Stimulated activated naive B cell treated with anti-CD40 and anti-IgM and Interleukin-4, amounts not matched to agents 10 μg/mL and 1 μg/mL and 100 μg/mL, for 72 hours (primary cell): ENCODE results near the gene RABGGTA.

Experiments
- ATAC-seq, 2 donors: fragments of 150-1000 bp; cut with Tn5 transposase; replicated peaks; 2 replicates each; pipeline ENCODE4 v1.10.0; 2021; ENCODE audit warnings: moderate library complexity in 1 of 2
- DNase-seq: peaks from one replicate; pipeline ENCODE4 v3.0.0; 2021
- H3K27ac Mint-ChIP-seq: one replicate; pipeline ENCODE4 v1.8.0; 2022; ENCODE audit warnings: mild to moderate bottlenecking, mixed read lengths
- H3K27me3 Mint-ChIP-seq, 2 donors: one replicate each; pipeline ENCODE4 v1.8.0; 2022; ENCODE audit warnings: mixed read lengths in 2 of 2
- H3K36me3 Mint-ChIP-seq, 2 donors: one replicate each; pipeline ENCODE4 v1.8.0; 2022; ENCODE audit warnings: mixed read lengths in 2 of 2, mild to moderate bottlenecking in 1 of 2
- H3K4me1 Mint-ChIP-seq, 2 donors: one replicate each; pipeline ENCODE4 v1.8.0; 2022; ENCODE audit warnings: mixed read lengths in 2 of 2, mild to moderate bottlenecking in 1 of 2
- H3K4me3 Mint-ChIP-seq, 2 donors: one replicate each; pipeline ENCODE4 v1.8.0; 2022; ENCODE audit warnings: mild to moderate bottlenecking in 2 of 2, mixed read lengths in 2 of 2, moderate library complexity in 1 of 2
- H3K9me3 Mint-ChIP-seq, 2 donors: one replicate each; pipeline ENCODE4 v1.8.0; 2022; ENCODE audit warnings: mixed read lengths in 2 of 2, mild to moderate bottlenecking in 1 of 2

The RABGGTA gene

GRCh38 chr14:24278424-24278823 is 7.0 kb upstream of the RABGGTA start:
- DNase-seq (no peak), ATAC-seq (no peak)
- Mint-ChIP-seq H3K4me3 (peak overlapping the region in 1 of 2 donors; percentile 0), H3K9me3 (peaks cover 7 to 8% of the 10 kb centered on the region in 2 donors), H3K27me3 (no peaks in the 10 kb centered on the region), H3K4me1 (peaks cover 65 to 87% of the 10 kb centered on the region in 2 donors), H3K27ac (peak overlapping the region; percentile 81), H3K36me3 (peaks cover 8 to 15% of the 10 kb centered on the region in 2 donors)

DNA sequence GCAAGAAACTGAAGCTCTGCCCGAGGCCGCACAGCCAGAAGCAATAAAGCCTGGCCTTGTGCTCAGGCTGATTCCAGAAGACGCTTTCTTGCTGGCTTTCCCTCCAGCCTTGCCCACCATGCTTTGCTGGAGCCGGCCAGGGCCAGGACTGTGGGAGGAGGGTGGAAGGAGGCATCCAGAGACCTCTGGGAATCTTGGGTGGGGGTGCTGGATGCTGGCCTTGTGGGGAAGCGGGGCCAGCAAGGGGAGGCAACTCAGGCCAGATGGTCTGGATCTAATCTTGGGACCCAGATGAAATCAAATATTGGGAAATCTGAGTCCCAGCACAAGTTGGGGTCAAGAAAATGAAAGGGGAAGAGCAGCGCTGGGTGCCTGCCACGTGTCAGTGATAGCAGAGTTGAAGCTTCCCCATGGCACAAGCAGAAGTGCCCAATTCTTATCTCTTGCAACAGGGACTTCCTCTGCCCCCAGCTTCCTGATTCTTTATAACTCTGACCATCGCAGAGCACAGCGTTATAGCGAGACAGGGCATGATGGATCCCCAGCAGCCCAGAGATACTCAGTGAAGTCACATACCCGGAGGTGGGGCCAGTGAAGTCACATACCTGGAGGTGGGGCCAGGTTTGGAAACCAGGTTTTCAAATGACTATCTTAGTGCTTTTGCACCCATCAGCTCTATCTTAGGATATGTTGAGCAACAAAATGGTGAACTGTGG is 6.4 kb upstream of the RABGGTA start:
- ATAC-seq (peak; percentile 9 to 13), DNase-seq (peak; percentile 21)
- Mint-ChIP-seq H3K36me3 (peaks cover 8 to 15% of the 10 kb centered on the region in 2 donors), H3K27me3 (no peaks in the 10 kb centered on the region), H3K9me3 (peaks cover 7 to 8% of the 10 kb centered on the region in 2 donors), H3K27ac (peak overlapping the region; percentile 81), H3K4me3 (peak overlapping the region; percentile 18 to 22), H3K4me1 (peaks cover 70 to 93% of the 10 kb centered on the region in 2 donors)

GRCh38 chr14:24277071-24277470 is 5.7 kb upstream of the RABGGTA start:
- DNase-seq, result no peak
- H3K4me3 Mint-ChIP-seq, result peak overlapping the region; percentile 2 to 39
- no peaks in the 10 kb centered on the region for H3K27me3 Mint-ChIP-seq
- peaks cover 8 to 18% of the 10 kb centered on the region in 2 donors for H3K36me3 Mint-ChIP-seq
- peaks cover 7 to 8% of the 10 kb centered on the region in 2 donors for H3K9me3 Mint-ChIP-seq
- no peak for ATAC-seq
- peaks cover 73 to 93% of the 10 kb centered on the region in 2 donors for H3K4me1 Mint-ChIP-seq
- peak overlapping the region; percentile 81 for H3K27ac Mint-ChIP-seq

DNA sequence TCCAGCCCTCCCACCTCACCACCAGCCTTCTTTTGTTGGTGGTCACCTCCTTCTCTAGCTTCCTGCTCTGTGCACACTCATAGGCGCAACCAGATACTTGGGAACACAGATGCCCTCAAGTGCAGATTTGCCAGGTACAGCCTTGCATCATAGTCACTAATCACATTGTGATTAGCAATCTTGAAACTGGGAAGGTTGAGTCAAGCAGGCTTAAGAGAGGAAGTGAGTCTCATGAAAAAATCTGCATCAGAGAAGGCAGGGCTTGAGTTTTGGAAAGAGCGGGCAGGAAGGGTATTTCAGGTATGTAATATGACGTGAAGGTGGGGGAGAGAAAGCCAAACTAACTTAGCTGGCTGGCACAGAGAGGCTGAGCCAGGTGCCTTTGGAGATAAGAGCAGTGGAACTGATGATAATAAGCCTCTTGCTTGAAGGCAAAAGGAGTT is 2.7 kb upstream of the RABGGTA start:
- DNase-seq (peak; percentile 66), ATAC-seq (peak; percentile 67 to 72)
- H3K36me3 Mint-ChIP-seq, result peaks cover 13 to 22% of the 10 kb centered on the region in 2 donors
- H3K4me1 Mint-ChIP-seq, result peaks cover 55 to 77% of the 10 kb centered on the region in 2 donors
- peaks cover 7 to 8% of the 10 kb centered on the region in 2 donors for H3K9me3 Mint-ChIP-seq
- H3K4me3 Mint-ChIP-seq, result peak overlapping the region; percentile 22 to 25
- H3K27me3 Mint-ChIP-seq, result no peaks in the 10 kb centered on the region
- H3K27ac Mint-ChIP-seq, result peak overlapping the region; percentile 77

DNA sequence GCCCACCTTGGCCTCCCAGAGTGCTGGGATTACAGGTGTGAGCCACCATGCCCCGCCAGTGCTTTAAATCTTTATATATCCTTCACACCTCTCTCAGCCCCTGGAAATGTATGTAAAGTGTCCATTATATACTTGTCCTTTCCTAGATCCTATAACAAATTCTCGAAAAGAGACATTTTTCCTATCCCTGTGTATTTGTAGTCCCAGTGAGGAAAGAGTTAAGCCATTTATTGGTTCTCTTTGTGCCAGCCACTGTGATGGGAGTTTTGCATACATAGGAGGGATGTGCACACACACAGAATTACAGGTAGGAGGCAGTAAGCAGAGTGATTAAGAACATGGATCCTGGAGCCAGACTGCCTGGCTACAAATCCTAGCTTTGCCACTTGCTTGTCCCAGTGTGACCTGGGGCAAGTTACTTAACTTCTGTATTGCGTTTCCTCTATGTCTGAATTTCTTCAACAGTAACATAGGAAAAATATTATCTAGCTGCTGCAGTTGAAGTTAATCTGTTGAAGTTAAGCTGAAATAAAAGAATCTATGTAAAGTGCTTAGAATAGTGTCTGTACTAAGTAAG is 2.1 kb upstream of the RABGGTA start:
- DNase-seq, result no peak
- Mint-ChIP-seq H3K27ac (peak overlapping the region; percentile 77), H3K27me3 (no peaks in the 10 kb centered on the region), H3K4me3 (no peak overlapping the region), H3K9me3 (peaks cover 5% of the 10 kb centered on the region in 2 donors), H3K36me3 (peaks cover 13 to 24% of the 10 kb centered on the region in 2 donors), H3K4me1 (peaks cover 51 to 71% of the 10 kb centered on the region in 2 donors)
- ATAC-seq, result no peak

DNA sequence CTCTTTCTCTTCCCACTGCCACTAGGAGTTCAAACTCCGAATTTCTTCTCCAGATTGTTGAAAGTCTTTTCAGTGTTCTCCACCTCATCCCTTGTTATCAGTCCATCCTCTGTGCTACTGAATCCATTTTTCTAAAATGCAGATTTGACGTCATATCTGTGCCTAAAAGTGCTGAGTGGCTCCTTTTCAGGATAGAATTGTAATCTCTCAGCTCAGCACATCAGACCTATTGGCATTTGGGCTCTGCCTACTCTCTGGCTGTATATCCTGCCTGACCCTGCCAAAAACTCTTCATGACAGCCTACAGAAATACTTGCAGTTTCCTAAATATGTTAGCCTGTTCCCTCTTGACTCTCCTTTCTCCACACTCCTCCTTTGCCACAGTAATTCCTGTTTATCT is 1.1 kb upstream of the RABGGTA start:
- peak overlapping the region; percentile 92 for H3K27ac Mint-ChIP-seq
- no peaks in the 10 kb centered on the region for H3K9me3 Mint-ChIP-seq
- H3K27me3 Mint-ChIP-seq, result no peaks in the 10 kb centered on the region
- DNase-seq (no peak), ATAC-seq (no peak)
- peaks cover 40 to 60% of the 10 kb centered on the region in 2 donors for H3K4me1 Mint-ChIP-seq
- H3K4me3 Mint-ChIP-seq, result peak overlapping the region; percentile 26 to 27
- H3K36me3 Mint-ChIP-seq, result peaks cover 11 to 23% of the 10 kb centered on the region in 2 donors

DNA sequence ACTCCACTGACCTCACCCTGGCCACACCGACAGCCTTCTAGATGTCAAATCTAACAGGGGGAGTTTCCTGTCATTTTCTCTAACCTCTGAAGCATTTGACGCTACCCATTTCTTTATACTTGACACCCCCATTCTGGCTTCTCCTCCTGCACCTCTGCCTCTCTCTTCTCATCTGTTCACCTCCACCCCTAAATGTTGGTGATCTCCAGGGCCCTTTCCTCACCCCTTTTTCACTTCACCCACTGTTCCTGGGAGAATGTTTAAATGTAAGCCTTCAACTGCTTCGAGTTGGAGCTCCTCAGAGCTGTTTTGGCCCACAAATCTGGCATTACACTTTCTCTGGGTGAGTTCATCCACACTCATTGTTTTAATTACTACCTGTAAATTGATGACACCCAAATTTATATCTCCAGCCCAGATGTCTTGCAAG is 452 bp upstream of the RABGGTA start:
- Mint-ChIP-seq H3K4me1 (peaks cover 38 to 54% of the 10 kb centered on the region in 2 donors), H3K27me3 (no peaks in the 10 kb centered on the region), H3K9me3 (no peaks in the 10 kb centered on the region), H3K4me3 (peak overlapping the region; percentile 93 to 95), H3K36me3 (peaks cover 17 to 25% of the 10 kb centered on the region in 2 donors), H3K27ac (peak overlapping the region; percentile 92)
- no peak for ATAC-seq
- DNase-seq, result no peak

DNA sequence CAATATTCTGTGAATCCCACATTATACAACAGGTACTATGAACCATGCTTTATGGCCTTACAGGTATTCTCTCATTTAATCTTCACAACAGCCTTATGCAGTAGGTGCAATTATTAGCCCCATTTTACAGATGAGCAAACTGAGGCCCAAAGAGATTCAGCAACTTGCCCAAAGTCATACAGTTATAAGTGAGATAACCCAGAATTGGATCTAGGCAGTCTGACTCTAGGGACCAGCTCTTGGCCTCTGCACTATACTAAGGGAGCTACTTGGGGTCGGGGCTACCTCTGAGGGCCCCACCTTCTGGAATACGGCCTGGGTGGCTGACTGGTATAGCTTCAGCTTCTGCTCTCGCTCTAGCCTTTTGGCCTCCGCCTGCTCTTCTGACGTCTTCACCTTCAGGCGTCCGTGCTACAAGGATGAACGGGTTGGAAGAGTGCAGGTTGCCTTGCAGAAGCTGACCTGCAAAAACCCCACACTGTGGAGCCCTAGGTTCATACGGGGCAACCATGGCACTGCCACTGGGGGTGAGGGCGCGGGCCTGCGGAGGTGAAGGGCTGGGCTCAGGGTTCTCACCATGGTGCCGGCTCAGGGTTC is 762 bp downstream of the RABGGTA start:
- peak overlapping the region; percentile 92 for H3K27ac Mint-ChIP-seq
- H3K4me3 Mint-ChIP-seq, result peak overlapping the region; percentile 93 to 95
- DNase-seq, result no peak
- ATAC-seq, result no peak
- peaks cover 34 to 48% of the 10 kb centered on the region in 2 donors for H3K4me1 Mint-ChIP-seq
- H3K27me3 Mint-ChIP-seq, result no peaks in the 10 kb centered on the region
- peaks cover 25 to 31% of the 10 kb centered on the region in 2 donors for H3K36me3 Mint-ChIP-seq
- no peaks in the 10 kb centered on the region for H3K9me3 Mint-ChIP-seq

GRCh38 chr14:24269910-24270536 is 1.4 kb downstream of the RABGGTA start:
- DNase-seq (no peak), ATAC-seq (no peak)
- Mint-ChIP-seq H3K27ac (peak overlapping the region; percentile 79), H3K27me3 (no peaks in the 10 kb centered on the region), H3K36me3 (peaks cover 26 to 31% of the 10 kb centered on the region in 2 donors), H3K4me1 (peaks cover 30 to 42% of the 10 kb centered on the region in 2 donors), H3K4me3 (peak overlapping the region in 1 of 2 donors; percentile 17), H3K9me3 (no peaks in the 10 kb centered on the region)

DNA sequence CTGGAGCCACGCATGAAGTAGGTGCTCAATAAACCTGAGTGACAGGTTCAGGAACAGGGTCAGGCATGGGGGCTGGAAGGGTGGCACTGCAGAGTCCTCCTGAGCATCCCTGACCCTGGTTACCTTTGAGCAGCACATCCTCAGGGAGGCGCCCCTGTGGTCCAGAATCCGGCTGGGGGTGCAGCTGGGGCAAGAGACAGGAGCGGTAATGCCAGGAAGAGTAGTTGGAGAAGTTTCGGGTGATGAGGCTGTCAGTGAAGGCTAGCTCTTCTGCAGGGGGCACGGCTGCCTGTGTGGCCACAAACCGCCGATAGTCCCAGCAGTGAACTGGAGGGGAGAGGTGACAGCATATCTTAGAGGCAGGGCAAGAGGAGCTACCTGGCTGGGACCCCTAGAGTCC is 2.0 kb downstream of the RABGGTA start:
- ATAC-seq (no peak), DNase-seq (no peak)
- Mint-ChIP-seq H3K4me1 (peaks cover 29 to 37% of the 10 kb centered on the region in 2 donors), H3K36me3 (peaks cover 27 to 31% of the 10 kb centered on the region in 2 donors), H3K9me3 (no peaks in the 10 kb centered on the region), H3K27ac (no peak overlapping the region), H3K27me3 (no peaks in the 10 kb centered on the region), H3K4me3 (no peak overlapping the region)

- peaks cover 31 to 35% of the 10 kb centered on the region in 2 donors for H3K36me3 Mint-ChIP-seq
These were observed 3.2 kb downstream of the RABGGTA start for GRCh38 chr14:24268225-24268624.

DNA sequence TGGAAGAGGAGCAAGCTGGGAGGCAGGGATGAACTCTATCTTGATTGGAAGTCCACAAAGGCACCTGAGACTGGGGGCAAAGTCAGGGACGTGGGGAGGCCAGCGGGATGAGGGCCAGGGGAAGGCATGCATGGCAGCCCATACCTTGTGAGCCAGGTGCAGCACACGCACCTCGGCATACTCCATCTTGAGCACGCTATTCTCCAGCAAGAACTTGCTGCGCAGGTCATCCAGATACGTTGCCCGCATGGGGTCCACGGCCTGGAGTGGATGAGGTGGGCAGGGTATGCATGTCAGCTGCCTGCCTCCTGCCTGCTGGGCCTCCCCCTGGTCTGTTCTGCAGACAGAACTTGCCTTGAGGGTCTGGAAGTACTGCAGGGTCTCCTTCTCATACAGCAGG is 3.9 kb downstream of the RABGGTA start:
- DNase-seq (no peak), ATAC-seq (no peak)
- H3K27ac Mint-ChIP-seq, result no peak overlapping the region
- no peaks in the 10 kb centered on the region for H3K9me3 Mint-ChIP-seq
- H3K36me3 Mint-ChIP-seq, result peaks cover 35 to 38% of the 10 kb centered on the region in 2 donors
- no peak overlapping the region for H3K4me3 Mint-ChIP-seq
- no peaks in the 10 kb centered on the region for H3K27me3 Mint-ChIP-seq
- H3K4me1 Mint-ChIP-seq, result peaks cover 16 to 18% of the 10 kb centered on the region in 2 donors

More at GRCh38 chr14:24268225-24268624, 3.2 kb downstream of the RABGGTA start:
- DNase-seq (no peak), ATAC-seq (no peak)
- peaks cover 21 to 25% of the 10 kb centered on the region in 2 donors for H3K4me1 Mint-ChIP-seq
- no peak overlapping the region for H3K27ac Mint-ChIP-seq
- H3K27me3 Mint-ChIP-seq, result no peaks in the 10 kb centered on the region
- no peaks in the 10 kb centered on the region for H3K9me3 Mint-ChIP-seq
- no peak overlapping the region for H3K4me3 Mint-ChIP-seq

GRCh38 chr14:24266344-24267244 is 4.8 kb downstream of the RABGGTA start:
- DNase-seq, result no peak
- ATAC-seq, result no peak
- Mint-ChIP-seq H3K27ac (no peak overlapping the region), H3K9me3 (no peaks in the 10 kb centered on the region), H3K4me3 (no peak overlapping the region), H3K27me3 (no peaks in the 10 kb centered on the region), H3K36me3 (peaks cover 37 to 43% of the 10 kb centered on the region in 2 donors), H3K4me1 (peaks cover 9% of the 10 kb centered on the region in 2 donors)
